GM12878 (cell line): ENCODE data around the gene TNFRSF8. TPM values are rescaled to one million over a fixed set of nuclear protein-coding genes. Genes with fewer than 3 reads are reported as not detected.

Experiments used
- ATAC-seq: fragments of 200-7000 bp; cut with Tn5 transposase; 3 replicates; pipeline ENCODE4 v1.9.1; 2020; ENCODE audit warnings: mild to moderate bottlenecking, moderate library complexity
- BruUV-seq: library from RNA; stranded (reverse); fragments of 400-500 nt; replicated peaks from 2 replicates; lab custom pipeline; 2021; lab: Mats Ljungman, UMichigan
- CTCF ChIA-PET: fragments of 300-600 bp; sonication (Branson Sonifier 250); formaldehyde crosslinking; extraction: SDS; loops from one replicate; lab custom pipeline; 2021; ENCODE audit warnings: inconsistent platforms; lab: Yijun Ruan, JAX
- POLR2A ChIA-PET: fragments of 350-600 bp; formaldehyde crosslinking; extraction: SDS; loops from one replicate; lab custom pipeline; 2021; ENCODE audit warnings: inconsistent platforms; lab: Charles Lee
- RAD21 ChIA-PET: fragments of 300-600 bp; sonication (Branson Sonifier 250); formaldehyde crosslinking; loops from one replicate; lab custom pipeline; 2023; ENCODE audit warnings: antibody characterized with exemption; ENCODE audit not compliant: unreplicated experiment; lab: Charles Lee
- SMC1A ChIA-PET: fragments of 300-600 bp; sonication (Branson Sonifier 250); formaldehyde crosslinking; loops from one replicate; lab custom pipeline; 2023; ENCODE audit not compliant: unreplicated experiment, uncharacterized antibody; lab: Charles Lee
- DNase-seq: peaks from one replicate; pipeline ENCODE4 v3.0.0-alpha.2; 2011; ENCODE audit warnings: low read depth, low spot score
- FAIRE-seq: peaks from 3 replicates; lab custom pipeline; 2011; peaks lifted over from hg19 to GRCh38; lab: Jason Lieb, UNC
- H2AFZ ChIP-seq: 2 replicates; pipeline ENCODE4 v1.6.0; 2011; ENCODE audit warnings: low read depth, low read length, control low read depth; ENCODE audit not compliant: control insufficient read depth
- H3K27ac ChIP-seq: 2 replicates; pipeline ENCODE4 v1.5.1; 2011; ENCODE audit warnings: control low read depth; ENCODE audit not compliant: control insufficient read depth, insufficient read depth
- H3K27me3 ChIP-seq, 2 experiments: replicated peaks in 1 of 2; 2 replicates each; pipeline versions ENCODE4 v1.6.0 to v1.6.1; 2011; ENCODE audit warnings: low read length in 1 of 2; ENCODE audit not compliant: control insufficient read depth in 2 of 2, insufficient read depth in 2 of 2
- H3K36me3 ChIP-seq, 2 experiments: 2 replicates each; pipeline ENCODE4 v1.5.1; 2011; ENCODE audit warnings: low read length in 1 of 2; ENCODE audit not compliant: control insufficient read depth in 2 of 2, insufficient read depth in 2 of 2
- H3K4me1 ChIP-seq: 2 replicates; pipeline ENCODE4 v1.6.1; 2011; ENCODE audit warnings: mild to moderate bottlenecking, low read length, moderate library complexity, mixed read lengths; ENCODE audit not compliant: control insufficient read depth, insufficient read depth
- H3K4me2 ChIP-seq: 2 replicates; pipeline ENCODE4 v1.6.0; 2011; ENCODE audit warnings: control low read depth; ENCODE audit not compliant: control insufficient read depth, insufficient read depth
- H3K4me3 ChIP-seq: fragments of 200-600 bp; sonication (generic); 2 replicates; pipeline ENCODE4 v1.5.1; 2016
- H3K79me2 ChIP-seq: 2 replicates; pipeline ENCODE4 v1.6.0; 2011; ENCODE audit warnings: low read length; ENCODE audit not compliant: control insufficient read depth, insufficient read depth
- H3K9ac ChIP-seq: 2 replicates; pipeline ENCODE4 v1.8.0; 2011; ENCODE audit warnings: low read length, control low read depth, mixed read lengths; ENCODE audit not compliant: control insufficient read depth, insufficient read depth
- H3K9me3 ChIP-seq: replicated peaks from 3 replicates; pipeline ENCODE4 v1.5.1; 2011; ENCODE audit warnings: mild to moderate bottlenecking, low read length; ENCODE audit not compliant: control insufficient read depth, insufficient read depth
- H4K20me1 ChIP-seq: 2 replicates; pipeline ENCODE4 v1.6.0; 2011; ENCODE audit not compliant: control insufficient read depth, insufficient read depth
- DPF2 ChIP-seq: fragments of 450-650 bp; IDR thresholded peaks from 2 replicates; pipeline ENCODE4 v1.6.1; 2017; ENCODE audit warnings: mild to moderate bottlenecking
- ESRRA ChIP-seq: IDR thresholded peaks from 2 replicates; pipeline ENCODE4 v1.6.1; 2012; ENCODE audit warnings: mild to moderate bottlenecking, low read length, improper control_type of control experiment
- GATAD2B ChIP-seq: fragments of 450-650 bp; conservative IDR thresholded peaks from 2 replicates; pipeline ENCODE4 v1.6.1; 2017; ENCODE audit warnings: low read depth, mild to moderate bottlenecking, moderate library complexity
- MEF2A ChIP-seq: IDR thresholded peaks from 2 replicates; pipeline ENCODE4 v1.6.1; 2011; ENCODE audit warnings: low read depth, mild to moderate bottlenecking, low read length, moderate library complexity; ENCODE audit not compliant: insufficient read depth
- MXI1 ChIP-seq: fragments of 150-350 bp; IDR thresholded peaks from 2 replicates; pipeline ENCODE4 v1.6.1; 2011; ENCODE audit warnings: low read depth, mild to moderate bottlenecking, inconsistent platforms, low read length, improper control_type of control experiment
- MYB ChIP-seq: fragments of 150-350 bp; IDR thresholded peaks from 2 replicates; pipeline ENCODE4 v1.6.1; 2014; ENCODE audit warnings: mild to moderate bottlenecking, low read depth, low read length, borderline replicate concordance
- NBN ChIP-seq: fragments of 450-650 bp; IDR thresholded peaks from 2 replicates; pipeline ENCODE4 v1.6.1; 2016
- POLR2AphosphoS2 ChIP-seq: IDR thresholded peaks from 2 replicates; pipeline ENCODE4 v1.6.1; 2011; ENCODE audit warnings: low read depth, mild to moderate bottlenecking, low read length, improper control_type of control experiment, moderate library complexity
- SMC3 ChIP-seq: IDR thresholded peaks from 2 replicates; pipeline ENCODE4 v1.6.1; 2011; ENCODE audit warnings: low read length, improper control_type of control experiment, borderline replicate concordance
- TCF12 ChIP-seq: IDR thresholded peaks from 2 replicates; pipeline ENCODE4 v1.6.1; 2011; ENCODE audit warnings: low read depth, mild to moderate bottlenecking, low read length
- ZBED1 ChIP-seq: IDR thresholded peaks from 2 replicates; pipeline ENCODE4 v1.6.1; 2016; ENCODE audit warnings: borderline replicate concordance
- ZBTB4 ChIP-seq: fragments of 450-650 bp; formaldehyde crosslinking; IDR thresholded peaks from 2 replicates; pipeline ENCODE4 v1.4.0; 2022; ENCODE audit warnings: mild to moderate bottlenecking, moderate library complexity
- ZNF687 ChIP-seq: fragments of 450-650 bp; IDR thresholded peaks from 2 replicates; pipeline ENCODE4 v1.6.1; 2017; ENCODE audit warnings: mild to moderate bottlenecking, moderate library complexity
- WGBS: methylation state at CpG from one replicate; pipeline ENCODE4 v1.1.6; 2016; ENCODE audit warnings: low lambda C conversion rate; ENCODE audit not compliant: insufficient replicate concordance, insufficient coverage; ENCODE audit errors: missing lambda C conversion rate; 5-methylcytosine and 5-hydroxymethylcytosine counted together
- in situ Hi-C: fragments of 300-500 bp; cut with MboI; formaldehyde crosslinking; loops from 9 replicates; pipeline ENCODE4 v1.14.3; 2018; ENCODE audit warnings: mixed read lengths
- intact Hi-C: fragments of 100-400 bp; cut with micrococcal nuclease; formaldehyde crosslinking; loops from one replicate; pipeline ENCODE4 v1.14.2; 2022; ENCODE audit not compliant: unreplicated experiment
- polyA plus RNA-seq, 11 experiments: library from polyadenylated mRNA; depleted of rRNA in 4 of 11; unstranded in 6 of 11; stranded (reverse) in 5 of 11; fragments of >200 nt; fragmentation: Nextera tagmentation in 4 of 11; fragmentation: Illumina TruSeq in 1 of 11; extraction: Ambion mirVana in 4 of 11; extraction: Trizol in 1 of 11; gene quantifications; 1 replicate in 1 of 11; 2 replicates in 10 of 11; pipeline versions ENCODE4 v1.2.1 to v1.2.3, GENCODE V29; 2011 to 2016; ENCODE audit warnings: inconsistent platforms in 2 of 11, missing spikeins in 2 of 11, low read depth in 1 of 11
- total RNA-seq, 4 experiments: library from RNA; depleted of rRNA in 3 of 4; stranded (reverse); fragments of >200 nt in 3 of 4; fragmentation: Illumina TruSeq in 1 of 4; extraction: Trizol in 1 of 4; gene quantifications; 2 replicates each; pipeline versions ENCODE4 v1.2.1 to v1.2.3, GENCODE V29; 2013 to 2021

TNFRSF8 gene
- total and polyA plus RNA-seq, 10 of the 15 experiments (the other 5 are each of a cell fraction or from before 2014, with no cell fraction given) = 9.8 to 114 (median 58.8) TPM

- ChIA-PET RAD21 (interaction anchor here (0.7 to 5.1 kb wide), 10 partner anchors 9 to 182 kb away, joined by 3 to 118 read pairs (median 4); no protein-coding TSS in a partner anchor), POLR2A (interaction anchor here (0.6 to 5.2 kb wide), 11 partner anchors 10 to 111 kb away, joined by 3 to 166 read pairs (median 4); no protein-coding TSS in a partner anchor), CTCF (interaction anchor here (1.0 to 4.1 kb wide), 8 partner anchors 10 to 48 kb away, joined by 3 to 47 read pairs (median 4); no protein-coding TSS in a partner anchor), SMC1A (interaction anchor here (0.6 to 20.8 kb wide), 10 partner anchors 14 to 254 kb away, joined by 3 to 347 read pairs (median 3); no protein-coding TSS in a partner anchor)
- peak overlapping the region; percentile 59 for H2AFZ ChIP-seq
- peak overlapping the region; percentile 73 for H3K4me2 ChIP-seq
- H3K9ac ChIP-seq = peak overlapping the region; percentile 52
- H3K27me3 ChIP-seq = no peaks in the 10 kb centered on the region
- peaks cover 3% of the 10 kb centered on the region for H3K79me2 ChIP-seq
- H3K4me1 ChIP-seq = peaks cover 79% of the 10 kb centered on the region
- H3K36me3 ChIP-seq = no peaks in the 10 kb centered on the region
- in situ Hi-C loops = loop anchor here (25.0 kb wide), 1 partner anchor 1575 kb away; no protein-coding TSS in a partner anchor
- peak; percentile 88 for DNase-seq
- 2% methylated on average over 9 of the region's 9 CpGs for WGBS
- intact Hi-C loops = loop anchor here (2.0 to 5.0 kb wide), 3 partner anchors 13 to 115 kb away; no protein-coding TSS in a partner anchor
- H3K9me3 ChIP-seq = no peaks in the 10 kb centered on the region
- no peak overlapping the region for H3K4me3 ChIP-seq
- no TSS peak for BruUV-seq
- peak; percentile 87 for ATAC-seq
- H4K20me1 ChIP-seq = no peaks in the 10 kb centered on the region
- peak overlapping the region; percentile 89 for H3K27ac ChIP-seq
- FAIRE-seq = peak; percentile 99
- no peak for TF ChIP-seq ZBTB4 (CRISPR knock-in tag)
- 0 out of 2 replicates have a peak, but pooled peaks have one; percentile 1 for TF ChIP-seq SMC3
- TF ChIP-seq NBN = peak; percentile 91; the same call in 1 of the 2 replicates
- TF ChIP-seq ZBED1 = no peak; the same call in 1 of the 2 replicates
- peak; percentile 92 for TF ChIP-seq DPF2
- peak; percentile 77; the same call in 1 of the 2 replicates for TF ChIP-seq GATAD2B
- peak; percentile 79; the same call in 1 of the 2 replicates for TF ChIP-seq MXI1
- peak; percentile 27; the same call in 1 of the 2 replicates for TF ChIP-seq ESRRA
- TF ChIP-seq MEF2A = peak; percentile 57; the same call in 1 of the 2 replicates
- TF ChIP-seq MYB = peak; percentile 79; the same call in 1 of the 2 replicates
- peak; percentile 79; the same call in 1 of the 2 replicates for TF ChIP-seq TCF12
- no peak for TF ChIP-seq POLR2AphosphoS2
- TF ChIP-seq ZNF687 = peak; percentile 84
These were observed 98.8 kb downstream of the TNFRSF8 start for GRCh38 chr1:12161662-12162458.
